Measurements from ENCODE around the gene PSMG3. TPM values are rescaled to one million over a fixed set of nuclear protein-coding genes. Genes with fewer than 3 reads are reported as not detected.

The PSMG3 gene
- total RNA-seq, 4 donors from 2014 or later, result 25.4 to 46.4 (median 32.2) TPM

DNA sequence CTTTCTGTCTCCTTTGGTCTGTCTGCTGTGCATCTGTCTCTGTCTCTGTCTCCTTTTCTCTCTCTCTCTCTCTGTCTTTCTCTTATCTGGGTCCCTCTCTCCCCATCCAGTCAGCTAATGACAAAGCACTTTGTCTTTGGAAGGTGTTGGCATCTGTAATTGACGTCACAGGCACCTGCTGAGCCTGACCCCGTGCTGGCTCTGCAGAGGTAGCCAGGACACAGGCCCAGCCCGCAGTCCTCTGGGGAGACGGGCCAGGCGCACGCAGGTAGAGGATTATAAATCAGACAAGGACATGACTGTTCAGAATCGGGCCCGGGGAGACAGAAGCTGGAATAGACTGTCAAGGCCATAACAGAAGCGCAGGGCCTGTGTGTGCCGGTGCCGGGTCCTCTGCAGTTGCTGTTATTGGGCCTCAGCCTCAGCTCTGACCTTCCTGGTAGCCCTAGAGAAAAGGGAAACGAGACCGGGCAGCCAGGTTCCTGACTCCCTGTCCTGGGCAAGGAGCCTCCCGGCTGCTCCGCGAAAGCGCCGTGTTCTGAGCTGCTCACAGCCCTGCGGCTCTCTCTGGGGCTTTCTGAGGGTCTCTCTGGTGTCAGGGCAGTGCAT is 10.7 kb upstream of the PSMG3 start:
- no peak overlapping the region for H3K4me3 ChIP-seq

GRCh38 chr7:1579481-1580421 is 9.9 kb upstream of the PSMG3 start:
- Histone ChIP-seq H3K4me3 (no peak overlapping the region), H3K27me3 (no peaks in the 10 kb centered on the region), H3K9me3 (no peaks in the 10 kb centered on the region), H3K36me3 (peaks cover 0 to 4% of the 10 kb centered on the region in 2 donors), H3K27ac (no peak overlapping the region), H3K4me1 (no peaks in the 10 kb centered on the region)
- peak; percentile 72 to 93 (median 85) for TF ChIP-seq CTCF (IDR thresholded peaks at IDR 0.05 in 4 of 5, conservative IDR thresholded peaks at IDR 0.05 in 1 of 5)
- no peak for TF ChIP-seq POLR2A (IDR thresholded peaks at IDR 0.05)
- intact Hi-C loops (cut with DNase I; ENCODE audit: low total_unique reads) (loop anchor here (1.0 to 10.0 kb wide), 3 partner anchors 179 to 775 kb away; partner anchors contain the start of gene EIF3B), in situ Hi-C loops (cut with MboI; ENCODE audit: low sequenced_read_pairs in 4 of 4) (loop anchor here in 3 of 4 donors (25.0 kb wide), 2 partner anchors 183 to 633 kb away; no protein-coding TSS in a partner anchor)
- ATAC-seq (peak; percentile 79 to 93), DNase-seq (peak; percentile 34 to 54)

More for the DNA sequence above, 10.7 kb upstream of the PSMG3 start:
- ATAC-seq, result no peak
- Histone ChIP-seq H3K27me3 (no peaks in the 10 kb centered on the region), H3K4me1 (no peaks in the 10 kb centered on the region), H3K36me3 (peaks cover 0 to 4% of the 10 kb centered on the region in 2 donors), H3K27ac (no peak overlapping the region), H3K9me3 (no peaks in the 10 kb centered on the region)
- no peak for DNase-seq
- TF ChIP-seq CTCF (IDR thresholded peaks at IDR 0.05 in 4 of 5, conservative IDR thresholded peaks at IDR 0.05 in 1 of 5), result no peak
- no peak for TF ChIP-seq POLR2A (IDR thresholded peaks at IDR 0.05)
- intact Hi-C loops (cut with DNase I; ENCODE audit: low total_unique reads), result no loop called here
- in situ Hi-C loops (cut with MboI; ENCODE audit: low sequenced_read_pairs in 4 of 4), result loop anchor here in 3 of 4 donors (25.0 kb wide), 2 partner anchors 182 to 632 kb away; no protein-coding TSS in a partner anchor

GRCh38 chr7:1578513-1578912 is 8.7 kb upstream of the PSMG3 start:
- peaks cover 0 to 4% of the 10 kb centered on the region in 2 donors for H3K36me3 ChIP-seq
- no peaks in the 10 kb centered on the region for H3K27me3 ChIP-seq
- no peak overlapping the region for H3K4me3 ChIP-seq
- in situ Hi-C loops (cut with MboI; ENCODE audit: low sequenced_read_pairs in 4 of 4) (loop anchor here in 3 of 4 donors (25.0 kb wide), 2 partner anchors 184 to 634 kb away; no protein-coding TSS in a partner anchor), intact Hi-C loops (cut with DNase I; ENCODE audit: low total_unique reads) (loop anchor here (10.0 kb wide), 2 partner anchors 616 to 776 kb away; partner anchors contain the start of gene EIF3B)
- no peak for DNase-seq
- no peak for ATAC-seq
- H3K9me3 ChIP-seq, result no peaks in the 10 kb centered on the region
- no peaks in the 10 kb centered on the region for H3K4me1 ChIP-seq
- no peak overlapping the region for H3K27ac ChIP-seq
- TF ChIP-seq POLR2A (IDR thresholded peaks at IDR 0.05) (no peak), CTCF (IDR thresholded peaks at IDR 0.05 in 4 of 5, conservative IDR thresholded peaks at IDR 0.05 in 1 of 5) (no peak)

GRCh38 chr7:1576521-1577253 is 6.9 kb upstream of the PSMG3 start:
- Histone ChIP-seq H3K9me3 (no peaks in the 10 kb centered on the region), H3K27me3 (no peaks in the 10 kb centered on the region), H3K4me1 (peaks cover 0 to 2% of the 10 kb centered on the region in 2 donors), H3K27ac (no peak overlapping the region), H3K36me3 (peaks cover 0 to 4% of the 10 kb centered on the region in 2 donors), H3K4me3 (no peak overlapping the region)
- intact Hi-C loops (cut with DNase I; ENCODE audit: low total_unique reads), result loop anchor here (10.0 kb wide), 2 partner anchors 618 to 778 kb away; partner anchors contain the start of gene EIF3B
- DNase-seq (no peak), ATAC-seq (no peak)
- in situ Hi-C loops (cut with MboI; ENCODE audit: low sequenced_read_pairs in 4 of 4), result loop anchor here in 3 of 4 donors (25.0 kb wide), 2 partner anchors 186 to 636 kb away; no protein-coding TSS in a partner anchor
- TF ChIP-seq CTCF (IDR thresholded peaks at IDR 0.05 in 4 of 5, conservative IDR thresholded peaks at IDR 0.05 in 1 of 5) (no peak), POLR2A (IDR thresholded peaks at IDR 0.05) (no peak)

Measured in gastrocnemius medialis (tissue), 4 donors.